IMR-90 (cell line): ENCODE results near the gene PDCD1.

Experiments used
- RCOR1 ChIP-seq: IDR thresholded peaks from 2 replicates; pipeline ENCODE4 v1.6.1; 2012; ENCODE audit warnings: mild to moderate bottlenecking, low read length, improper control_type of control experiment; ENCODE audit not compliant: insufficient replicate concordance
- TF ChIP-seq, protein P1 (sequence below): conservative IDR thresholded peaks from 2 replicates; pipeline ENCODE4 v1.5.1; 2012; ENCODE audit warnings: mild to moderate bottlenecking, low read depth, low read length, improper control_type of control experiment

DNA sequence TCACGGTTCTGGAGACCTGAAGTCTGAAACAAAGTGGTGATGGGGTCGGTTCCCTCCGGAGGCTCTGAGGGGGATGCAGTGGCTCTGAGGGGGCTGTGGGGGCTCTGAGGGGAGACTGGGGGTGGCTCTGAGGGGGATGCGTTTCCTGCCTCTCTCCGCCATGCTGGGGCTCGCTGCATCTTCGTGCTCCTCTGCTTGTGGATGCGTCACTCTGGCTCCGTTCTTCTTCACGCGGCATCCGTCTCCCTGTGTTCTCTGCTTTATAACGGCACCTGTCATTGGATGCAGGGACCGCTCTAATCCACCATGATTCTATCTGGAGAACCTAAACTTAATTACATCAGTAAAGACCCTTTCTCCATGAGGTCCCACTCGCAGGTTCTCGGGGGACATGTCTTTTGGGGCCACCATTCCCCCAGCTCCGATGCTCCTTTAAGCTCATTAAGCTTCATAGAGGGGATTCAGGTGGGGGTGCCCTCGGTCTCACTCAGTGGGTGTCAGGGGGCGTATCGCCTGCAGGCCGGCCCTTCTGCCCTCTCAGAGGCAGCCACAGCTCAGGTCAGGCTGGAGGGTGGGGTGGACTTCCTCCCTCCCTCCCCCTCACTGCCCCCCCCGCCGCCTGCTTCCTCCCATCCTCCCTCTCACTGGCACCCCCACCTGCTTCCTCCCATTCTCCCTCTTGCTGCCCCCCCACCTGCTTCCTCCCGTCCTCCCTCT lies 29.3 kb upstream of the PDCD1 start:
- no peak for TF ChIP-seq RCOR1
- TF ChIP-seq, protein P1, sequence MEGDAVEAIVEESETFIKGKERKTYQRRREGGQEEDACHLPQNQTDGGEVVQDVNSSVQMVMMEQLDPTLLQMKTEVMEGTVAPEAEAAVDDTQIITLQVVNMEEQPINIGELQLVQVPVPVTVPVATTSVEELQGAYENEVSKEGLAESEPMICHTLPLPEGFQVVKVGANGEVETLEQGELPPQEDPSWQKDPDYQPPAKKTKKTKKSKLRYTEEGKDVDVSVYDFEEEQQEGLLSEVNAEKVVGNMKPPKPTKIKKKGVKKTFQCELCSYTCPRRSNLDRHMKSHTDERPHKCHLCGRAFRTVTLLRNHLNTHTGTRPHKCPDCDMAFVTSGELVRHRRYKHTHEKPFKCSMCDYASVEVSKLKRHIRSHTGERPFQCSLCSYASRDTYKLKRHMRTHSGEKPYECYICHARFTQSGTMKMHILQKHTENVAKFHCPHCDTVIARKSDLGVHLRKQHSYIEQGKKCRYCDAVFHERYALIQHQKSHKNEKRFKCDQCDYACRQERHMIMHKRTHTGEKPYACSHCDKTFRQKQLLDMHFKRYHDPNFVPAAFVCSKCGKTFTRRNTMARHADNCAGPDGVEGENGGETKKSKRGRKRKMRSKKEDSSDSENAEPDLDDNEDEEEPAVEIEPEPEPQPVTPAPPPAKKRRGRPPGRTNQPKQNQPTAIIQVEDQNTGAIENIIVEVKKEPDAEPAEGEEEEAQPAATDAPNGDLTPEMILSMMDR, result no peak
